B cell (primary cell): Measurements from ENCODE around the gene PIBF1. TPM values are rescaled to one million over a fixed set of nuclear protein-coding genes. Genes with fewer than 3 reads are reported as not detected.

Experiments used
- ATAC-seq: fragments of 200-7000 bp; cut with Tn5 transposase; one replicate; pipeline ENCODE4 v1.10.0; 2021; ENCODE audit warnings: low read depth, mild to moderate bottlenecking, moderate number of reproducible peaks, moderate library complexity
- CTCF ChIA-PET: fragments of 350-600 bp; sonication (Branson Sonifier 250); formaldehyde crosslinking; loops from one replicate; lab custom pipeline; 2021; ENCODE audit warnings: antibody characterized with exemption, inconsistent platforms; lab: Charles Lee
- POLR2A ChIA-PET: fragments of 350-600 bp; sonication (Branson Sonifier 250); formaldehyde crosslinking; loops from one replicate; lab custom pipeline; 2021; ENCODE audit warnings: antibody characterized with exemption; lab: Charles Lee
- DNase-seq: peaks from one replicate; pipeline ENCODE4 v3.0.0; 2013
- H2AFZ ChIP-seq: 2 replicates; pipeline ENCODE4 v1.6.1; 2012; ENCODE audit warnings: mild to moderate bottlenecking, low read depth, low read length; ENCODE audit not compliant: insufficient read depth, poor library complexity, severe bottlenecking
- H3K27ac ChIP-seq, 2 donors: 1 replicate in 1 of 2; 2 replicates in 1 of 2; pipeline ENCODE4 v1.5.1; 2012 to 2013; ENCODE audit warnings: low read length in 2 of 2, mild to moderate bottlenecking in 2 of 2, moderate library complexity in 1 of 2
- H3K27me3 ChIP-seq, 4 experiments: fragments of 200-600 bp in 1 of 4; sonication (generic) in 1 of 4; replicated peaks in 1 of 4; 1 replicate in 2 of 4; 2 replicates in 2 of 4; pipeline versions ENCODE4 v1.6.1 to v1.7.0; 2013 to 2016; ENCODE audit warnings: low read length in 3 of 4, mild to moderate bottlenecking in 2 of 4, mixed read lengths in 1 of 4, moderate library complexity in 1 of 4; ENCODE audit not compliant: insufficient read depth in 4 of 4, control insufficient read depth in 3 of 4; ENCODE audit errors: control extremely low read depth in 1 of 4
- H3K36me3 ChIP-seq, 2 experiments: replicated peaks in 1 of 2; 1 replicate in 1 of 2; 2 replicates in 1 of 2; pipeline versions ENCODE4 v1.6.1 to v1.7.1; 2013; ENCODE audit warnings: low read length in 1 of 2; ENCODE audit not compliant: insufficient read depth in 2 of 2, control insufficient read depth in 1 of 2; ENCODE audit errors: control extremely low read depth in 1 of 2, extremely low read depth in 1 of 2
- H3K4me1 ChIP-seq, 2 donors: fragments of 200-600 bp in 1 of 2; sonication (generic) in 1 of 2; 1 replicate in 1 of 2; 2 replicates in 1 of 2; pipeline versions ENCODE4 v1.5.1 to v1.6.1; 2013 to 2017; ENCODE audit warnings: low read length in 2 of 2; ENCODE audit not compliant: control insufficient read depth in 2 of 2, insufficient read depth in 2 of 2
- H3K4me2 ChIP-seq: replicated peaks from 2 replicates; pipeline ENCODE3; 2012; ENCODE audit warnings: mild to moderate bottlenecking, low read depth, low read length; ENCODE audit not compliant: poor library complexity, severe bottlenecking
- H3K4me3 ChIP-seq, 5 experiments: fragments of 200-600 bp in 1 of 5; sonication (generic) in 1 of 5; 1 replicate in 3 of 5; 2 replicates in 2 of 5; pipeline versions ENCODE4 v1.5.1 to v1.7.0; 2011 to 2016; ENCODE audit warnings: low read length in 4 of 5, mild to moderate bottlenecking in 4 of 5, low read depth in 2 of 5, control low read depth in 1 of 5, moderate library complexity in 1 of 5; ENCODE audit not compliant: insufficient read depth in 1 of 5; ENCODE audit errors: control extremely low read depth in 1 of 5, extremely low read depth in 1 of 5
- H3K79me2 ChIP-seq: fragments of 200-600 bp; sonication (generic); one replicate; pipeline ENCODE4 v1.6.0; 2016; ENCODE audit warnings: low read length; ENCODE audit not compliant: control insufficient read depth, insufficient read depth
- H3K9ac ChIP-seq: fragments of 200-600 bp; sonication (generic); 2 replicates; pipeline ENCODE4 v1.6.1; 2017; ENCODE audit warnings: mild to moderate bottlenecking, low read length, moderate library complexity
- H3K9me3 ChIP-seq, 3 donors: one replicate each; pipeline versions ENCODE4 v1.6.1 to v1.7.1; 2013; ENCODE audit warnings: low read length in 2 of 3; ENCODE audit not compliant: control insufficient read depth in 2 of 3, insufficient read depth in 1 of 3; ENCODE audit errors: control extremely low read depth in 1 of 3
- H4K20me1 ChIP-seq: 2 replicates; pipeline ENCODE4 v1.6.0; 2012; ENCODE audit warnings: mild to moderate bottlenecking, low read length; ENCODE audit not compliant: insufficient read depth, control insufficient read depth, poor library complexity, severe bottlenecking
- H3K27ac Mint-ChIP-seq: one replicate; pipeline ENCODE4 v1.8.0; 2021; ENCODE audit warnings: mixed read lengths
- H3K27me3 Mint-ChIP-seq: one replicate; pipeline ENCODE4 v1.8.0; 2021; ENCODE audit warnings: mixed read lengths
- H3K4me1 Mint-ChIP-seq: one replicate; pipeline ENCODE4 v1.8.0; 2021; ENCODE audit warnings: mixed read lengths
- H3K4me3 Mint-ChIP-seq: one replicate; pipeline ENCODE4 v1.8.0; 2021; ENCODE audit warnings: mixed read lengths
- H3K9me3 Mint-ChIP-seq: one replicate; pipeline ENCODE4 v1.8.0; 2022; ENCODE audit warnings: mixed read lengths; ENCODE audit not compliant: insufficient read depth
- CTCF ChIP-seq: fragments of 200-600 bp; IDR thresholded peaks from one replicate; pipeline ENCODE4 v1.8.0; 2022; ENCODE audit warnings: antibody characterized with exemption, mild to moderate bottlenecking
- EZH2 ChIP-seq: IDR thresholded peaks from 2 replicates; pipeline ENCODE4 v1.6.1; 2012; ENCODE audit warnings: borderline replicate concordance, low read depth, mild to moderate bottlenecking, moderate library complexity, low read length; ENCODE audit not compliant: insufficient read depth, poor library complexity, severe bottlenecking
- WGBS: methylation state at CpG from one replicate; pipeline ENCODE4 v1.1.5; 2013; ENCODE audit warnings: missing lambda C conversion rate; ENCODE audit not compliant: insufficient coverage; 5-methylcytosine and 5-hydroxymethylcytosine counted together
- intact Hi-C: fragments of 100-400 bp; cut with micrococcal nuclease; formaldehyde crosslinking; loops from one replicate; pipeline ENCODE4 v1.10.0; 2022
- polyA plus RNA-seq: library from polyadenylated mRNA; depleted of rRNA; stranded (reverse); fragments of >200 nt; gene quantifications from 2 replicates; pipeline ENCODE4 v1.2.3, GENCODE V29; 2012
- total RNA-seq, 2 donors: library from RNA; stranded (reverse); fragments of 120-200 nt in 1 of 2; gene quantifications; 1 replicate in 1 of 2; 2 replicates in 1 of 2; pipeline versions ENCODE4 v1.2.3 to v1.2.4, GENCODE V29; 2013 to 2022

PIBF1 gene
- total and polyA plus RNA-seq, 2 donors (not counting 1 experiment from before 2014, with no cell fraction given): 4.5 to 43.1 TPM

GRCh38 chr13:73000027-73000674 is 218.2 kb downstream of the PIBF1 start:
- Histone ChIP-seq H3K9me3 (no peaks in the 10 kb centered on the region), H3K79me2 (no peaks in the 10 kb centered on the region), H3K36me3 (peaks cover 7 to 8% of the 10 kb centered on the region in 2 experiments), H3K4me1 (no peaks in the 10 kb centered on the region), H3K9ac (no peak overlapping the region), H3K4me2 (no peak overlapping the region), H2AFZ (no peak overlapping the region), H3K27ac (no peak overlapping the region), H3K4me3 (no peak overlapping the region), H3K27me3 (no peaks in the 10 kb centered on the region), H4K20me1 (no peaks in the 10 kb centered on the region)
- no peak overlapping the region for H3K4me3 Mint-ChIP-seq
- H3K9me3 Mint-ChIP-seq: no peaks in the 10 kb centered on the region
- DNase-seq (no peak), ATAC-seq (no peak)
- intact Hi-C loops: no loop called here
- no peak for TF ChIP-seq CTCF
- no peak for TF ChIP-seq EZH2
- ChIA-PET POLR2A (no interaction called here), CTCF (no interaction called here)
- no peaks in the 10 kb centered on the region for H3K27me3 Mint-ChIP-seq
- H3K4me1 Mint-ChIP-seq: no peaks in the 10 kb centered on the region
- WGBS: 40% methylated on average over 1 of the region's 4 CpGs
- no peak overlapping the region for H3K27ac Mint-ChIP-seq

- no peaks in the 10 kb centered on the region for H3K4me1 Mint-ChIP-seq
- no peak overlapping the region for H3K4me3 ChIP-seq
- no peak overlapping the region for H3K4me2 ChIP-seq
- POLR2A ChIA-PET: no interaction called here
- no peak overlapping the region for H3K4me3 Mint-ChIP-seq
- H2AFZ ChIP-seq: no peak overlapping the region
- ATAC-seq: no peak
- H3K9me3 ChIP-seq: no peaks in the 10 kb centered on the region
- CTCF ChIA-PET: no interaction called here
- H3K27ac Mint-ChIP-seq: no peak overlapping the region
- DNase-seq: no peak
- H3K27me3 Mint-ChIP-seq: no peaks in the 10 kb centered on the region
- H3K9ac ChIP-seq: no peak overlapping the region
- no peaks in the 10 kb centered on the region for H3K79me2 ChIP-seq
- no peaks in the 10 kb centered on the region for H4K20me1 ChIP-seq
- no peaks in the 10 kb centered on the region for H3K9me3 Mint-ChIP-seq
- no peaks in the 10 kb centered on the region for H3K4me1 ChIP-seq
- no peaks in the 10 kb centered on the region for H3K27me3 ChIP-seq
- TF ChIP-seq EZH2 (no peak), CTCF (no peak)
- intact Hi-C loops: no loop called here
- H3K27ac ChIP-seq: no peak overlapping the region
- H3K36me3 ChIP-seq: peaks cover 7 to 8% of the 10 kb centered on the region in 2 experiments
Observed at GRCh38 chr13:73001971-73002370, 220.0 kb downstream of the PIBF1 start.
